HG02981 (cell line): ENCODE measurements around the gene OR2V2.
A peak's percentile ranks its signal among the peaks of the same experiment; 100 is the strongest.

Experiments used
- ATAC-seq: cut with Tn5 transposase; IDR thresholded peaks from one replicate; pipeline ENCODE4 v1.9.1; 2021; ENCODE audit warnings: mild to moderate bottlenecking, moderate library complexity; ENCODE audit not compliant: unreplicated experiment

The OR2V2 gene

DNA sequence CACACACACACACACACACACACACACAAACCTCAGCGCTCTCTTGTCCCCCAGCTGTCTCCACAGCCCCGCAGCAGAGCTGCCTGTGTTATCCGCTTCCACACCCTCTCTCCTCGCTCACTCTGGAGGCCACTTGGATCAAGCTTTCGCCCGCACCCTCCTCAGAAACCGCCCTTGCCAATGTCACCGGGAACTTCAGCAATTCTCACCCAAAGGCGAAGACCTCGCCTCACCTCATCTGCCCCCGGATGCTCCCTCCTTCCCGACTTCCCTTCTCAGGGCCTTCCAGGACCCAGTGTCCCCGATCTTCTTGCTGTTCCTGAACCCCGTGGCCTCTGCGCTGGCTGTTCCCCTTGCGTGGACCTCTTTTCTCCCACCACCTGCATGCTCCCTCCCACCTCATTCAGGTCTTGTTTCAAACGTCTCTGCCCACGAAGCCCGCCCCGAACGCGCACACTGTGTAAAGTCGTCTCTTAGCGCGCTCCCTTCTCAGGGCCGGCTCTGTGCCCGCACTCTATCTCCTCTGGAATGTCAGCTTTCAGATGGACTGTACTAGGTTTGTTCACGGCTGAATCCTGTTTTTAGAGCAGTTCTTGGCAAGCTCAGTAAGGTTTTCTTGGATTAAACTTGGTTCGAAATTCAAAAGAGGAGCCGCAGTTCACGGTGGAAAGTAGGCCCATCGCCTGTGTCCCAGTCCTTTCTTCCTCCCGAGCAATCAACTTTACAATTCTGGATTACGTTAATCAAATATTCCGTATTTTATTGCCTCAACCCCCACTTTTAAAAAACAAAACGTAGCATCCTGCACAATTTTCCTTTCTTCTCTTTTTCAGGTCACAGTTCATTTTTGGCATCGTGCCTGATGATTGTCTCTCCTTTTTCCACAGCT lies 58.6 kb downstream of the OR2V2 start:
- no peak for ATAC-seq

DNA sequence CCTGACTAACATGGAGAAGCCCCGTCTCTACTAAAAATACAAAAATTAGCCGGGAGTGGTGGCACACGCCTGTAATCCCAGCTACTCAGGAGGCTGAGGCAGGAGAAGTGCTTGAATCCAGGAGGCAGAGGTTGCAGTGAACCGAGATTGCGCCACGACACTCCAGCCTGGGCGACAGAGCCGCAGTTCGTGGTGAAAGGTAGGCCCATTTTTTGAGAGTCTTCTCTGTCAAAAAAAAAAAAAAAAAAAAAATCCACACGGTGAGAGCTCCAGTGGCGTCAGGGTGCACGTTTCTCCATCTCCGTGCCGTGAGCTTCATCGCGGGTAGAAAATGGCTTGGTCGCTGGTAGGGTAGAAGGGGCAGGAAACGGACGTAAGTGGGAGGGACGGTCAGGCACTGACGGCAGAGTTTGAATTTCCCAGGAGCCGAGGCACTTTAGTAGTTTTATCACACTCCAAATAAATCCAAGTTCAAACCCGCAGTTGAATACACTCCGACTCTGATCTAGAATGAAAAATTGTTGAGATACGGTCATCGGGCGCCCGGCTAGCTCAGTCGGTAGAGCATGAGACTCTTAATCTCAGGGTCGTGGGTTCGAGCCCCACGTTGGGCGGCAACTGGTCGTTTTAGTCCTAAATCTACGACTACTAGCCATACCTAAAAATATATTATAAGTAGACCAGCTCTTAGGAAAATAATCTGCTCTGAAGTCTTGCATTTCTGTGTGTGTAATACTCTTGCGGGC lies 60.0 kb downstream of the OR2V2 start:
- peak; percentile 37 for ATAC-seq

DNA sequence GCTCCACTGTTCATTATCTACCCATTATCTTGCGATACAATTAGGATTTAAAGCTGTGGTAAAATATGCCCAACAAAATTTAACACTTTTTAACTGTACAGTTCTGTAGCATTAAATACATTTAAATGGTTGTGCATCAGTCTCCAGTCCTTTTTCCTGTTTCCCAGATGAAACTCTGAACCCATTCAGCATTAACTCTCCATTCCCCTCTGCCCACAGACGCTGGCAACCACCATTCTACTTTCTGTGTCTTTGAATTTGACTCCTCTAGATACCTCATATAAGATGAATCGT lies 60.5 kb downstream of the OR2V2 start:
- ATAC-seq: no peak
